Activated CD8-positive, alpha-beta T cell treated with anti-CD3 and anti-CD28 coated beads, Interleukin-2, amount 10 ng/mL, durations not matched to agents 7 days and 5 days (primary cell): Measurements from ENCODE around the gene TMEM106C. TPM values are rescaled to one million over a fixed set of nuclear protein-coding genes. Genes with fewer than 3 reads are reported as not detected.

Experiments used
- ATAC-seq: fragments of 150-1000 bp; cut with Tn5 transposase; one replicate; pipeline ENCODE4 v1.10.0; 2021; ENCODE audit warnings: moderate library complexity
- CTCF ChIA-PET: fragments of 350-600 bp; sonication (Branson Sonifier 250); formaldehyde crosslinking; loops from one replicate; lab custom pipeline; 2021; ENCODE audit warnings: antibody characterized with exemption; lab: Charles Lee
- POLR2A ChIA-PET: fragments of 350-600 bp; sonication (Branson Sonifier 250); formaldehyde crosslinking; loops from one replicate; lab custom pipeline; 2021; ENCODE audit warnings: antibody characterized with exemption; lab: Charles Lee
- DNase-seq: peaks from one replicate; pipeline ENCODE4 v3.0.0-alpha.2; 2020
- H3K27ac Mint-ChIP-seq: one replicate; pipeline ENCODE4 v1.8.0; 2021; ENCODE audit warnings: mild to moderate bottlenecking, mixed read lengths
- H3K27me3 Mint-ChIP-seq: one replicate; pipeline ENCODE4 v1.8.0; 2021; ENCODE audit warnings: low read depth, mixed read lengths
- H3K36me3 Mint-ChIP-seq: one replicate; pipeline ENCODE4 v1.8.0; 2021; ENCODE audit warnings: low read depth, mixed read lengths
- H3K4me1 Mint-ChIP-seq: one replicate; pipeline ENCODE4 v1.8.0; 2021; ENCODE audit warnings: low read depth, mixed read lengths
- H3K4me3 Mint-ChIP-seq: one replicate; pipeline ENCODE4 v1.8.0; 2021; ENCODE audit warnings: mild to moderate bottlenecking, mixed read lengths
- H3K9me3 Mint-ChIP-seq: one replicate; pipeline ENCODE4 v1.8.0; 2022; ENCODE audit warnings: mixed read lengths; ENCODE audit not compliant: insufficient read depth
- total RNA-seq, 2 experiments: library from RNA; stranded (reverse); gene quantifications; one replicate each; pipeline ENCODE4 v1.2.3, GENCODE V29; 2021

Gene TMEM106C
- total RNA-seq, 2 experiments from 2014 or later = 139 to 140 TPM

GRCh38 chr12:48009471-48009870 lies 46.1 kb downstream of the TMEM106C start:
- peaks cover 4% of the 10 kb centered on the region for H3K4me1 Mint-ChIP-seq
- ATAC-seq (no peak), DNase-seq (no peak)
- H3K4me3 Mint-ChIP-seq = no peak overlapping the region
- no peak overlapping the region for H3K27ac Mint-ChIP-seq
- H3K27me3 Mint-ChIP-seq = peaks cover 75% of the 10 kb centered on the region
- H3K9me3 Mint-ChIP-seq = no peaks in the 10 kb centered on the region
- CTCF ChIA-PET = interaction anchor here (1.2 kb wide), 1 partner anchor 180 kb away, joined by 3 read pairs; no protein-coding TSS in a partner anchor
- H3K36me3 Mint-ChIP-seq = no peaks in the 10 kb centered on the region
- POLR2A ChIA-PET = no interaction called here

- Mint-ChIP-seq H3K9me3 (no peaks in the 10 kb centered on the region), H3K27me3 (peaks cover 75% of the 10 kb centered on the region), H3K4me1 (peaks cover 1% of the 10 kb centered on the region), H3K27ac (no peak overlapping the region), H3K36me3 (no peaks in the 10 kb centered on the region), H3K4me3 (no peak overlapping the region)
- ChIA-PET CTCF (interaction anchor here (1.6 kb wide), 1 partner anchor 47 kb away, joined by 5 read pairs; the partner anchor contains the start of gene TMEM106C), POLR2A (no interaction called here)
- DNase-seq (no peak), ATAC-seq (no peak)
Observed at GRCh38 chr12:48010366-48010970, 47.1 kb downstream of the TMEM106C start.

- H3K4me3 Mint-ChIP-seq = no peak overlapping the region
- H3K27me3 Mint-ChIP-seq = peaks cover 70% of the 10 kb centered on the region
- H3K9me3 Mint-ChIP-seq = no peaks in the 10 kb centered on the region
- POLR2A ChIA-PET = no interaction called here
- DNase-seq = no peak
- no peaks in the 10 kb centered on the region for H3K4me1 Mint-ChIP-seq
- CTCF ChIA-PET = no interaction called here
- no peak for ATAC-seq
- no peak overlapping the region for H3K27ac Mint-ChIP-seq
- H3K36me3 Mint-ChIP-seq = no peaks in the 10 kb centered on the region
Observed at GRCh38 chr12:48012070-48012469, 48.7 kb downstream of the TMEM106C start.

GRCh38 chr12:48013287-48013686 lies 49.9 kb downstream of the TMEM106C start:
- Mint-ChIP-seq H3K36me3 (no peaks in the 10 kb centered on the region), H3K4me1 (no peaks in the 10 kb centered on the region), H3K27me3 (peaks cover 65% of the 10 kb centered on the region), H3K4me3 (no peak overlapping the region), H3K27ac (no peak overlapping the region), H3K9me3 (no peaks in the 10 kb centered on the region)
- ATAC-seq (no peak), DNase-seq (no peak)
- CTCF ChIA-PET = no interaction called here
- POLR2A ChIA-PET = no interaction called here

- ChIA-PET POLR2A (no interaction called here), CTCF (interaction anchor here (1.3 to 2.1 kb wide), 2 partner anchors 9 to 12 kb away, joined by 3 to 6 read pairs; no protein-coding TSS in a partner anchor)
- H3K36me3 Mint-ChIP-seq = no peaks in the 10 kb centered on the region
- no peak overlapping the region for H3K27ac Mint-ChIP-seq
- H3K9me3 Mint-ChIP-seq = no peaks in the 10 kb centered on the region
- no peaks in the 10 kb centered on the region for H3K4me1 Mint-ChIP-seq
- H3K27me3 Mint-ChIP-seq = peaks cover 55% of the 10 kb centered on the region
- DNase-seq (no peak), ATAC-seq (no peak)
- no peak overlapping the region for H3K4me3 Mint-ChIP-seq
Observed at GRCh38 chr12:48015129-48015528, 51.7 kb downstream of the TMEM106C start.

GRCh38 chr12:48015954-48016353 lies 52.6 kb downstream of the TMEM106C start:
- CTCF ChIA-PET = interaction anchor here (2.1 kb wide), 1 partner anchor 10 kb away, joined by 6 read pairs; no protein-coding TSS in a partner anchor
- Mint-ChIP-seq H3K4me3 (no peak overlapping the region), H3K36me3 (no peaks in the 10 kb centered on the region), H3K9me3 (no peaks in the 10 kb centered on the region), H3K27me3 (peaks cover 53% of the 10 kb centered on the region), H3K27ac (no peak overlapping the region), H3K4me1 (no peaks in the 10 kb centered on the region)
- ATAC-seq (no peak), DNase-seq (no peak)
- POLR2A ChIA-PET = no interaction called here

- Mint-ChIP-seq H3K4me3 (no peak overlapping the region), H3K36me3 (no peaks in the 10 kb centered on the region), H3K27me3 (peaks cover 52% of the 10 kb centered on the region), H3K4me1 (no peaks in the 10 kb centered on the region), H3K9me3 (no peaks in the 10 kb centered on the region), H3K27ac (no peak overlapping the region)
- POLR2A ChIA-PET = no interaction called here
- CTCF ChIA-PET = interaction anchor here (1.3 kb wide), 1 partner anchor 15 kb away, joined by 3 read pairs; no protein-coding TSS in a partner anchor
- no peak for DNase-seq
- no peak for ATAC-seq
Observed at GRCh38 chr12:48016373-48017020, 53.1 kb downstream of the TMEM106C start.

GRCh38 chr12:48017496-48017895 lies 54.1 kb downstream of the TMEM106C start:
- Mint-ChIP-seq H3K27ac (no peak overlapping the region), H3K27me3 (peaks cover 55% of the 10 kb centered on the region), H3K4me1 (no peaks in the 10 kb centered on the region), H3K4me3 (no peak overlapping the region), H3K9me3 (no peaks in the 10 kb centered on the region), H3K36me3 (no peaks in the 10 kb centered on the region)
- ATAC-seq (no peak), DNase-seq (no peak)
- POLR2A ChIA-PET = no interaction called here
- CTCF ChIA-PET = interaction anchor here (1.3 kb wide), 1 partner anchor 16 kb away, joined by 3 read pairs; no protein-coding TSS in a partner anchor

- ATAC-seq (no peak), DNase-seq (no peak)
- no peaks in the 10 kb centered on the region for H3K9me3 Mint-ChIP-seq
- H3K27ac Mint-ChIP-seq = no peak overlapping the region
- no peak overlapping the region for H3K4me3 Mint-ChIP-seq
- H3K4me1 Mint-ChIP-seq = no peaks in the 10 kb centered on the region
- no peaks in the 10 kb centered on the region for H3K36me3 Mint-ChIP-seq
- CTCF ChIA-PET = interaction anchor here (1.3 kb wide), 1 partner anchor 17 kb away, joined by 3 read pairs; no protein-coding TSS in a partner anchor
- POLR2A ChIA-PET = no interaction called here
- H3K27me3 Mint-ChIP-seq = peaks cover 56% of the 10 kb centered on the region
Observed at GRCh38 chr12:48017921-48018617, 54.7 kb downstream of the TMEM106C start.

Other genes with a start within 250 kb of the TMEM106C start
- not detected for gene ENDOU, start 238.1 kb upstream of the TMEM106C start, total RNA-seq
- under 1 TPM in 1 of 2 experiments, not detected in 1; 0.24 TPM for gene RAPGEF3, start 204.7 kb upstream of the TMEM106C start, total RNA-seq
- 1 to 10 TPM; 7.0 to 8.1 TPM for gene SLC48A1, start 190.4 kb upstream of the TMEM106C start, total RNA-seq
- 100 to 1,000 TPM; 180 to 207 TPM for gene HDAC7, start 143.7 kb upstream of the TMEM106C start, total RNA-seq
- 10 to 100 TPM; 13.2 to 14.5 TPM for gene VDR, start 58.6 kb upstream of the TMEM106C start, total RNA-seq
- gene COL2A1, start 40.9 kb downstream of the TMEM106C start, total RNA-seq = not detected
- gene SENP1, start 142.5 kb downstream of the TMEM106C start, total RNA-seq = 10 to 100 TPM; 45.6 to 50.1 TPM
- 10 to 100 TPM; 20.6 to 22.7 TPM for gene PFKM, start 155.8 kb downstream of the TMEM106C start, total RNA-seq
- 10 to 100 TPM; 37.9 to 47.2 TPM for gene ASB8, start 193.9 kb downstream of the TMEM106C start, total RNA-seq
- 1 to 10 TPM; 1.4 to 1.5 TPM for gene CCDC184, start 220.0 kb downstream of the TMEM106C start, total RNA-seq
- gene OR10AD1, start 239.7 kb downstream of the TMEM106C start, total RNA-seq = not detected